Upper lobe of left lung (tissue), 4 donors: ENCODE data around the gene NAA60.

ENCODE experiments used
- CTCF ChIP-seq, 6 experiments: fragments of 450-650 bp in 4 of 6; fragments of 200-600 bp in 2 of 6; sonication (generic) in 2 of 6; IDR thresholded peaks; one replicate each; pipeline ENCODE4 v1.5.1; 2016 to 2019; ENCODE audit warnings: antibody characterized with exemption in 6 of 6
- EP300 ChIP-seq, 4 donors: sonication (generic); formaldehyde crosslinking; IDR thresholded peaks; one replicate each; pipeline ENCODE4 v1.5.1; 2017; ENCODE audit warnings: antibody characterized with exemption in 4 of 4, control low read depth in 2 of 4
- POLR2A ChIP-seq, 4 donors: fragments of 450-650 bp; IDR thresholded peaks; one replicate each; pipeline ENCODE4 v1.5.1; 2016 to 2017; ENCODE audit warnings: antibody characterized with exemption in 4 of 4, mild to moderate bottlenecking in 2 of 4

GRCh38 chr16:3529175-3529574, 85.7 kb downstream of the NAA60 start:
- TF ChIP-seq CTCF (IDR thresholded peaks at IDR 0.05) (no peak), EP300 (IDR thresholded peaks at IDR 0.05) (no peak), POLR2A (IDR thresholded peaks at IDR 0.05) (no peak)
